Activated B cell treated with CpG ODN at 0.5 μM for 24 hours (primary cell): Measurements from ENCODE around the gene OR10H2. TPM values are rescaled to one million over a fixed set of nuclear protein-coding genes. Genes with fewer than 3 reads are reported as not detected.
"Not testable (repeated sequence)": the region's sequence is repeated elsewhere in the genome, so short reads cannot be mapped to it uniquely, and the experiment has no call there.

Source experiments
- ATAC-seq: fragments of 200-7000 bp; cut with Tn5 transposase; one replicate; pipeline ENCODE4 v1.10.0; 2021; ENCODE audit warnings: low read depth, mild to moderate bottlenecking, moderate library complexity
- CTCF ChIA-PET: fragments of 350-600 bp; sonication (Branson Sonifier 250); formaldehyde crosslinking; loops from one replicate; lab custom pipeline; 2021; ENCODE audit warnings: antibody characterized with exemption; lab: Charles Lee
- POLR2A ChIA-PET: fragments of 350-600 bp; sonication (Branson Sonifier 250); formaldehyde crosslinking; loops from one replicate; lab custom pipeline; 2021; ENCODE audit warnings: antibody characterized with exemption; lab: Charles Lee
- DNase-seq: peaks from one replicate; pipeline ENCODE4 v3.0.0; 2022
- H3K27ac Mint-ChIP-seq: one replicate; pipeline ENCODE4 v1.8.0; 2020; ENCODE audit warnings: mixed read lengths
- H3K27me3 Mint-ChIP-seq: one replicate; pipeline ENCODE4 v1.8.0; 2021; ENCODE audit warnings: mixed read lengths
- H3K36me3 Mint-ChIP-seq: one replicate; pipeline ENCODE4 v1.8.0; 2021; ENCODE audit warnings: low read depth, mixed read lengths
- H3K4me1 Mint-ChIP-seq: one replicate; pipeline ENCODE4 v1.8.0; 2021; ENCODE audit warnings: mixed read lengths
- H3K4me3 Mint-ChIP-seq: one replicate; pipeline ENCODE4 v1.8.0; 2020; ENCODE audit warnings: mild to moderate bottlenecking, mixed read lengths
- H3K9me3 Mint-ChIP-seq: one replicate; pipeline ENCODE4 v1.8.0; 2020; ENCODE audit warnings: mixed read lengths
- intact Hi-C: fragments of 100-400 bp; cut with micrococcal nuclease; formaldehyde crosslinking; loops from one replicate; pipeline ENCODE4 v1.15.1; 2024
- total RNA-seq: library from RNA; stranded (reverse); gene quantifications from 2 replicates; pipeline ENCODE4 v1.2.3, GENCODE V29; 2022
- TF ChIP-seq, protein P1 (sequence below): fragments of 200-600 bp; IDR thresholded peaks from one replicate; pipeline ENCODE4 v1.8.0; 2022; ENCODE audit warnings: antibody characterized with exemption, mild to moderate bottlenecking

Gene OR10H2
- total RNA-seq, 1 donor from 2014 or later: not detected

GRCh38 chr19:15758379-15758778 lies 30.6 kb downstream of the OR10H2 start:
- H3K36me3 Mint-ChIP-seq: no peaks in the 10 kb centered on the region
- TF ChIP-seq, protein P1, sequence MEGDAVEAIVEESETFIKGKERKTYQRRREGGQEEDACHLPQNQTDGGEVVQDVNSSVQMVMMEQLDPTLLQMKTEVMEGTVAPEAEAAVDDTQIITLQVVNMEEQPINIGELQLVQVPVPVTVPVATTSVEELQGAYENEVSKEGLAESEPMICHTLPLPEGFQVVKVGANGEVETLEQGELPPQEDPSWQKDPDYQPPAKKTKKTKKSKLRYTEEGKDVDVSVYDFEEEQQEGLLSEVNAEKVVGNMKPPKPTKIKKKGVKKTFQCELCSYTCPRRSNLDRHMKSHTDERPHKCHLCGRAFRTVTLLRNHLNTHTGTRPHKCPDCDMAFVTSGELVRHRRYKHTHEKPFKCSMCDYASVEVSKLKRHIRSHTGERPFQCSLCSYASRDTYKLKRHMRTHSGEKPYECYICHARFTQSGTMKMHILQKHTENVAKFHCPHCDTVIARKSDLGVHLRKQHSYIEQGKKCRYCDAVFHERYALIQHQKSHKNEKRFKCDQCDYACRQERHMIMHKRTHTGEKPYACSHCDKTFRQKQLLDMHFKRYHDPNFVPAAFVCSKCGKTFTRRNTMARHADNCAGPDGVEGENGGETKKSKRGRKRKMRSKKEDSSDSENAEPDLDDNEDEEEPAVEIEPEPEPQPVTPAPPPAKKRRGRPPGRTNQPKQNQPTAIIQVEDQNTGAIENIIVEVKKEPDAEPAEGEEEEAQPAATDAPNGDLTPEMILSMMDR: no peak
- ChIA-PET POLR2A (no interaction called here), CTCF (no interaction called here)
- ATAC-seq (no peak), DNase-seq (no peak)
- H3K4me3 Mint-ChIP-seq: no peak overlapping the region
- H3K27ac Mint-ChIP-seq: no peak overlapping the region
- peaks cover 46% of the 10 kb centered on the region for H3K27me3 Mint-ChIP-seq
- intact Hi-C loops: no loop called here
- H3K9me3 Mint-ChIP-seq: peaks cover 5% of the 10 kb centered on the region
- H3K4me1 Mint-ChIP-seq: no peaks in the 10 kb centered on the region

GRCh38 chr19:15759962-15760565 lies 32.2 kb downstream of the OR10H2 start:
- ATAC-seq: no peak
- H3K4me3 Mint-ChIP-seq: no peak overlapping the region
- H3K27me3 Mint-ChIP-seq: peaks cover 45% of the 10 kb centered on the region
- peaks cover 8% of the 10 kb centered on the region for H3K9me3 Mint-ChIP-seq
- POLR2A ChIA-PET: no interaction called here
- no peak for DNase-seq
- no peak overlapping the region for H3K27ac Mint-ChIP-seq
- intact Hi-C loops: no loop called here
- no peaks in the 10 kb centered on the region for H3K4me1 Mint-ChIP-seq
- TF ChIP-seq, protein P1: no peak
- H3K36me3 Mint-ChIP-seq: no peaks in the 10 kb centered on the region
- CTCF ChIA-PET: no interaction called here

DNA sequence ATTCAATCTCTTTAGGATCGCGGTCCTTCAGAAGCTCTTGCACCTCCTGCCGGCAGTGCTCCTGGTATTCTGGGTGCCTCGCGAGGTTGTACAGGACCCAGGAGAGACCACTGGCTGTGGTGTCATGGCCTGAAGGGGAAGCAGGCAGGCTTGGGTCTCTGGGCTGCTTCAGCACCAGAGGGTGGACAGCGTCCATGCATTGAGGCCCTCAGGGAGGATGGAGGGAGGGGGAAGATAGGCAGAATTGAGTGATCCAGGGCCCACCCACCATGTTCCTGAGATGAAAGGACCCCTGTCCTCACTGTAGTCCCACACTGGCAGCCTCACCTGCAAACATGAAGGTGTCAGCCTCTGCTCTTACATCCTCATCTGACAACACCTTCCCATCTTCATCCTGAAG lies 41.8 kb downstream of the OR10H2 start:
- ChIA-PET POLR2A (no interaction called here), CTCF (no interaction called here)
- no peaks in the 10 kb centered on the region for H3K36me3 Mint-ChIP-seq
- H3K9me3 Mint-ChIP-seq: peaks cover 2% of the 10 kb centered on the region
- ATAC-seq (no peak), DNase-seq (no peak)
- TF ChIP-seq, protein P1: no peak
- no peak overlapping the region for H3K27ac Mint-ChIP-seq
- H3K4me3 Mint-ChIP-seq: no peak overlapping the region
- intact Hi-C loops: no loop called here
- no peaks in the 10 kb centered on the region for H3K4me1 Mint-ChIP-seq
- peaks cover 38% of the 10 kb centered on the region for H3K27me3 Mint-ChIP-seq

- H3K36me3 Mint-ChIP-seq, CTCF ChIA-PET, H3K9me3 Mint-ChIP-seq, H3K4me1 Mint-ChIP-seq, POLR2A ChIA-PET, ATAC-seq, H3K27ac Mint-ChIP-seq, DNase-seq, H3K4me3 Mint-ChIP-seq, intact Hi-C loops: not testable (repeated sequence)
- H3K27me3 Mint-ChIP-seq: peaks cover 37% of the 10 kb centered on the region
These were observed 46.3 kb downstream of the OR10H2 start for GRCh38 chr19:15774159-15774558.

GRCh38 chr19:15775249-15775648 lies 47.4 kb downstream of the OR10H2 start:
- TF ChIP-seq, protein P1: no peak
- intact Hi-C loops: no loop called here
- POLR2A ChIA-PET: no interaction called here

DNA sequence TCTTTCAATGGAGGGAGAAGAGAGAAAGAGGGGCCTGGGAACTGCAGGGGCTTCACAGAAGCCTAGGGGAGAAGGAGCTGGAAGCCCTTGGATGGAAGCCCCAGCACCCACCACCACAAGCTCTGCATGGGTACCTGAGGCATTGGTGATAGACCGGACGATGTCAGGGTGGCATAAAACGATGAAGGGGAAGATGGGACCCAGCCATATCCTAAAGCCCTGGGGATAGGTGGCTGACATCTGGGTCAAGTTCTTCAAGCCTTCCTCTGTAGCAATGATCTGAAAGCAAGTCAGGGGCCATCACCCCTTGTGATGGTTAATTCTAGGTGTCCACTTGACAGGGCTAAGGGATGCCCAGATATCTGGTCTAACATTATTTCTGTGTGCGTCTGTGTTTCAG lies 48.4 kb downstream of the OR10H2 start:
- ChIA-PET POLR2A (no interaction called here), CTCF (no interaction called here)
- no peak for ATAC-seq
- no peak for DNase-seq
- Mint-ChIP-seq H3K27me3 (peaks cover 33% of the 10 kb centered on the region), H3K4me3 (no peak overlapping the region), H3K27ac (no peak overlapping the region), H3K36me3 (no peaks in the 10 kb centered on the region), H3K4me1 (no peaks in the 10 kb centered on the region), H3K9me3 (no peaks in the 10 kb centered on the region)
- TF ChIP-seq, protein P1: no peak
- intact Hi-C loops: no loop called here

More at GRCh38 chr19:15775249-15775648, 47.4 kb downstream of the OR10H2 start:
- H3K4me1 Mint-ChIP-seq: no peaks in the 10 kb centered on the region
- H3K9me3 Mint-ChIP-seq: no peaks in the 10 kb centered on the region
- H3K27me3 Mint-ChIP-seq: peaks cover 33% of the 10 kb centered on the region
- H3K27ac Mint-ChIP-seq: no peak overlapping the region
- CTCF ChIA-PET: no interaction called here
- no peaks in the 10 kb centered on the region for H3K36me3 Mint-ChIP-seq
- H3K4me3 Mint-ChIP-seq: no peak overlapping the region
- no peak for DNase-seq
- no peak for ATAC-seq
